ENCODE data around the gene MAT2A.

The MAT2A gene

DNA sequence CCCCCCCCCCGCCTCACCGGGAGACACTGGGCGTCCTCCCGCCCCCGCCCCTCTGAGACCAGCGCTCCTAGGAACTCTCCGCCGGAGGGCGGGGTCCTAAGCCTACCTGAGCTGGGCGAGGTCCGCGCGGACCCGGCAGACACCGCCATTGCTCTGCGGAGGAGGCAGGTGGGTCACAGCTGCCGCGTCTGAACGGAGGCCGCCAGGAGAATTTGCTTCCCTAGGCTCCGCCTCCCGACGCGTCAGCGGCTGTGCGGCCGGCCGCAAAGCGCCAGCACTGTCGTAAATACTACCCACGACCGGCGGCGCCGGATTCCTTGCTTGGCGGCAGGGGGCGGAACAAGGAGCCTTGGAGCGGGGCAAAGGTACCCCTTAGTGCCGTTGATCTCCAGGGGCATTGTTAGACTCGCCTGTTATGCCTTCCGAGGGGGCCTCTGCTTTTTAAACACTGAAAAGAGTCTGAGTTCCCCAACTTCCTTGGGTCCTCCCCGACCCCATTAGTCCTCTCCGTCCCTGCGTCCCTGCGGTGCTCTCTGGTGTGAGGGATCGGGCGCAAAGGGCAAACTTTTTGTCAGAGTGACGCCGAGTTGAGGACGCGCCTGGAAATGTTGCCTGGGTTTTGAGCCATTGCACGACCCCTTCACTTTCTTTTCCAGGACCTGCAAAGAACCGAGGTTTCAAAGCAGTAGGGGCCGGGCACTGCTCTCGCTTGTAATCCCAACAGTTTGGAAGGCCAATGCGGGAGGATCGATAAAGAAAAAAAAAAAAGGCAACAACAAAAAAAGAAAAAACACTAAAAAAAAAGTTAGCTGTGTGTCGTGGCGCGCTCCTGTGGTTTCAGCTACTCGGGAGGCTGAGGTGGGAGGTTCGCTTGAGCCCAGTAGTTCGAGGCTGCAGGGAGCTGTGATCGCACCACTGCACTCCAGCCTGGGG lies 22.6 kb downstream of the MAT2A start, which contains the start of gene GGCX:
Gene GGCX, minus strand, starts transcription at position 214 of the 933 bp plus-strand sequence. Its CDS starts 65 bp downstream, at position 149.
- Mint-ChIP-seq H3K36me3 (peaks cover 2% of the 10 kb centered on the region), H3K27ac (peak within 1 kb of the TSS; percentile 96), H3K27me3 (no peaks in the 10 kb centered on the region), H3K9me3 (no peaks in the 10 kb centered on the region), H3K4me1 (peaks cover 12% of the 10 kb centered on the region), H3K4me3 (peak within 1 kb of the TSS; percentile 98)
- ATAC-seq (ENCODE audit: low read depth) (peak; percentile 90), DNase-seq (ENCODE audit: low spot score in 2 of 2) (peak; percentile 81 to 83)

GRCh38 chr2:85564144-85564563 lies 25.2 kb downstream of the MAT2A start:
- ATAC-seq (ENCODE audit: low read depth) (peak; percentile 59), DNase-seq (ENCODE audit: low spot score in 2 of 2) (peak in 1 of 2 donors; percentile 27)
- peak overlapping the region; percentile 16 for H3K27ac Mint-ChIP-seq
- H3K4me1 Mint-ChIP-seq = peaks cover 10% of the 10 kb centered on the region
- H3K36me3 Mint-ChIP-seq = no peaks in the 10 kb centered on the region
- no peaks in the 10 kb centered on the region for H3K9me3 Mint-ChIP-seq
- H3K4me3 Mint-ChIP-seq = peak overlapping the region; percentile 5
- H3K27me3 Mint-ChIP-seq = no peaks in the 10 kb centered on the region

GRCh38 chr2:85566265-85566664 lies 27.3 kb downstream of the MAT2A start:
- Mint-ChIP-seq H3K4me1 (peaks cover 4% of the 10 kb centered on the region), H3K36me3 (no peaks in the 10 kb centered on the region), H3K27ac (no peak overlapping the region), H3K9me3 (no peaks in the 10 kb centered on the region), H3K4me3 (no peak overlapping the region), H3K27me3 (peaks cover 3% of the 10 kb centered on the region)
- no peak for DNase-seq (ENCODE audit: low spot score in 2 of 2)
- no peak for ATAC-seq (ENCODE audit: low read depth)

- ATAC-seq (ENCODE audit: low read depth) (no peak), DNase-seq (ENCODE audit: low spot score in 2 of 2) (no peak)
- H3K27ac Mint-ChIP-seq = no peak overlapping the region
- peaks cover 4% of the 10 kb centered on the region for H3K36me3 Mint-ChIP-seq
- H3K4me1 Mint-ChIP-seq = peaks cover 19% of the 10 kb centered on the region
- no peak overlapping the region for H3K4me3 Mint-ChIP-seq
- no peaks in the 10 kb centered on the region for H3K27me3 Mint-ChIP-seq
- H3K9me3 Mint-ChIP-seq = no peaks in the 10 kb centered on the region
Measured at GRCh38 chr2:85575739-85576138, 36.8 kb downstream of the MAT2A start.

DNA sequence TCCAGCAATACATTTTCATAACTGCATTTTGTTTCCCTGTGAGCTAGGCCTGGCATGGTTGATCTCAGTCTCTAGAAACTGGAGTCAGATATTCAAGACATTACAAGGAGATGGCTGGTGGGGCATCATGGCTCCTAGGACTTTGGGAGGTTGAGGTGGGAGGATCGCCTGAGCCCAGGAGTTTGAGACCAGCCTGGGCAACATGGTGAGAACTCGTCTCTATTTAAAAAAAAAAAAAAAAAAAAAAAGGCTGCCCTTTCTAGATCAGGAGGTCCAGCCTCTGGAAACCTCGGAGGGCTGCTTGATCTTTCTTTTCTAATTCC lies 38.1 kb downstream of the MAT2A start:
- Mint-ChIP-seq H3K9me3 (no peaks in the 10 kb centered on the region), H3K36me3 (peaks cover 11% of the 10 kb centered on the region), H3K4me3 (peak overlapping the region; percentile 96)

DNA sequence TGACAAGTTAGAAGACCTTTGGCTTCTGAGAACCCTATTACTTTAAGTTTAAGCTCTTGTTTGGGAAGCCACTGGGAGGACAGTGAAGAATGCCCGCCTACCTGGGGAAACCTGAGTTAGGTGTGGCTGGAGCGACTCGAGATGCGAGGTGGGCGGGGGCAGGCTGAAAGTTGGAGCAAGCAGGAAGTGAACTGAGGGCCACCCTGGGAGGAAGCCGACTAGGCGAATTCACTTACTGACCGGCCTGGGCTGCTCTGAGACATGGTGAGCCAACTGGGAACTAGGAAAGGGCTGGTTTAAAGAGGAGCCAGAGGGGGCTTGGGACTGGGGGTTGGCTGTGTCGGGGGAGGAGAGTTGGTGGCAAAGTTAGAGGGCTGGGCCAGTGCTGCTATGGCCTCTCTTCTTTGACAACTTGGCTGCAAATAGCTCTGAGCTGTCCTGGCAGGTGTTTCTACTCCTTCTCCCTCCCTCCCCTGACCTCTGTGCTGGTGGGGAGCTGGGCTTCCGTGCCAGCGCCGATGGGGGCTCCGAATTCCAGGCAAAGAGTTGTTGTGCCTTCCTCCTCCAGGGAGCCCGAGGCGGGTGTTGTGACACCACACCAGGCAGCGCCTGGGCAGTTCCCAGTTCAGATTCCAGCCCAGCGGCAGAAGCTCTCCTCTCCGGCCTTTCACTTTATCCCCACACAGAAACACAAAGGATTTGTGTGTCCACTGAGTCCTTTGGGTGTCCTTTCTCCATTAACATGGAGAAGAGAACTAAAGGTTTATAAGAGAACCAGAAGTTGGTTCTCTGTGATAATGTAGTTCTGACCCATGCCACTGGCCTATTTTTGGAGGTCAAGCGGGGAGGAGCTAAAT lies 38.6 kb downstream of the MAT2A start, which contains the start of gene VAMP8:
Gene VAMP8, plus strand, starts transcription at position 201 of the 857 bp plus-strand sequence. Its CDS starts 61 bp downstream, at position 262.
- peak within 1 kb of the TSS; percentile 93 for H3K27ac Mint-ChIP-seq
- peak; percentile 31 to 46 for DNase-seq (ENCODE audit: low spot score in 2 of 2)
- peaks cover 19% of the 10 kb centered on the region for H3K4me1 Mint-ChIP-seq
- no peaks in the 10 kb centered on the region for H3K9me3 Mint-ChIP-seq
- peak within 1 kb of the TSS; percentile 96 for H3K4me3 Mint-ChIP-seq
- H3K36me3 Mint-ChIP-seq = peaks cover 15% of the 10 kb centered on the region
- no peaks in the 10 kb centered on the region for H3K27me3 Mint-ChIP-seq
- ATAC-seq (ENCODE audit: low read depth) = peak; percentile 62

More for the DNA sequence above, 38.1 kb downstream of the MAT2A start:
- no peaks in the 10 kb centered on the region for H3K27me3 Mint-ChIP-seq
- H3K4me1 Mint-ChIP-seq = peaks cover 19% of the 10 kb centered on the region
- DNase-seq (ENCODE audit: low spot score in 2 of 2) = no peak
- ATAC-seq (ENCODE audit: low read depth) = no peak
- H3K27ac Mint-ChIP-seq = peak overlapping the region; percentile 93

GRCh38 chr2:85578243-85579180 lies 39.5 kb downstream of the MAT2A start:
- DNase-seq (ENCODE audit: low spot score in 2 of 2) = peak; percentile 39 to 50
- ATAC-seq (ENCODE audit: low read depth) = peak; percentile 91
- H3K36me3 Mint-ChIP-seq = peaks cover 17% of the 10 kb centered on the region
- H3K9me3 Mint-ChIP-seq = no peaks in the 10 kb centered on the region
- H3K27ac Mint-ChIP-seq = peak overlapping the region; percentile 93
- peaks cover 19% of the 10 kb centered on the region for H3K4me1 Mint-ChIP-seq
- peak overlapping the region; percentile 96 for H3K4me3 Mint-ChIP-seq
- H3K27me3 Mint-ChIP-seq = no peaks in the 10 kb centered on the region

- peaks cover 19% of the 10 kb centered on the region for H3K4me1 Mint-ChIP-seq
- ATAC-seq (ENCODE audit: low read depth) (no peak), DNase-seq (ENCODE audit: low spot score in 2 of 2) (no peak)
- no peak overlapping the region for H3K27ac Mint-ChIP-seq
- peaks cover 18% of the 10 kb centered on the region for H3K36me3 Mint-ChIP-seq
- no peaks in the 10 kb centered on the region for H3K27me3 Mint-ChIP-seq
- no peaks in the 10 kb centered on the region for H3K9me3 Mint-ChIP-seq
- peak overlapping the region; percentile 96 for H3K4me3 Mint-ChIP-seq
Measured at GRCh38 chr2:85579266-85579935, 40.4 kb downstream of the MAT2A start.

DNA sequence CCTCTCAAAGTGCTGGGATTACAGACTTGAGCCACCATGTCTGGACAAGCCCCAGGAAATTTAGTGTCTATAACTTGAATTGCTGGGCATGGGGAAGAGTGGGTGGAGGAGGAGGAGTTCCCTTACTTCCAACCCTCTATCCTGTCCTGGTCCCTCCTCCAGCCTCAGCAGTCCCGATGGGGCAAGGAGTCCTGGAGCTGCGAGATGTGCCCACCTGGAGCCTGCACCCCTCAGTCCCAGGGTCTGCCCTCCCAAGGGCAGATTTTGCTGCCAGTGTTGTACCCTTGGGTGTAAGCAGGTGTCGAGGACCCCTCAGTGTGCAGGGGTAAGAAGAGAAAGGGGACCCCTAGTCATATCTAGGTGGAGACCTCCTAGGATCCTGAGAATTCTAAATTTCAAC lies 41.2 kb downstream of the MAT2A start:
- H3K4me3 Mint-ChIP-seq = no peak overlapping the region
- H3K27ac Mint-ChIP-seq = no peak overlapping the region

DNA sequence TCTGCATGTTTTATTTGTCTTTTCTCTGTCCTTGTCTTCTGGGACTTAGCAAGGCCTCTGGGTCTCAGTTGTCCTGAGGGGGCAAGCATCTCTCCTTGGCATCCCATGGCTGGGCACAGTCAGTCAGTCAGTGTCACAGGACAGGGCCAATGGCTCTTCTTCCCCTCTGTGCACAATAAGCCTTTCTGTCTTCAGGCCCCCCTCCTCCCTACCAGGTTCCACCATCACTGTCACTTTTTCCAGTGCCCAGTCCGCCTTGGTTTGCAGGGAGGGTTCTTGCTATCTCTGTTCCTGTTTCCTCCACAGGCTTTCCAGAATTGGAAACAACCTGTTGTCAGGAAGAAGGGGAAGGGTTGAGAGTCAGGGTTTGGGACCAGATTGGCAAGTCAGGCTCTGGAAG lies 43.5 kb downstream of the MAT2A start:
- ATAC-seq (ENCODE audit: low read depth) (no peak), DNase-seq (ENCODE audit: low spot score in 2 of 2) (no peak)
- Mint-ChIP-seq H3K27ac (no peak overlapping the region), H3K27me3 (no peaks in the 10 kb centered on the region), H3K36me3 (peaks cover 18% of the 10 kb centered on the region), H3K4me1 (peaks cover 27% of the 10 kb centered on the region), H3K4me3 (no peak overlapping the region), H3K9me3 (no peaks in the 10 kb centered on the region)

More for the DNA sequence above, 41.2 kb downstream of the MAT2A start:
- ATAC-seq (ENCODE audit: low read depth) (no peak), DNase-seq (ENCODE audit: low spot score in 2 of 2) (no peak)
- no peaks in the 10 kb centered on the region for H3K27me3 Mint-ChIP-seq
- peaks cover 18% of the 10 kb centered on the region for H3K36me3 Mint-ChIP-seq
- no peaks in the 10 kb centered on the region for H3K9me3 Mint-ChIP-seq
- peaks cover 24% of the 10 kb centered on the region for H3K4me1 Mint-ChIP-seq

- Mint-ChIP-seq H3K36me3 (peaks cover 18% of the 10 kb centered on the region), H3K27ac (no peak overlapping the region), H3K4me1 (peaks cover 28% of the 10 kb centered on the region), H3K9me3 (no peaks in the 10 kb centered on the region), H3K27me3 (no peaks in the 10 kb centered on the region), H3K4me3 (peak overlapping the region; percentile 80)
- ATAC-seq (ENCODE audit: low read depth) (no peak), DNase-seq (ENCODE audit: low spot score in 2 of 2) (peak in 1 of 2 donors; percentile 25)
Measured at GRCh38 chr2:85583667-85584353, 44.8 kb downstream of the MAT2A start.

- Mint-ChIP-seq H3K9me3 (no peaks in the 10 kb centered on the region), H3K36me3 (peaks cover 18% of the 10 kb centered on the region), H3K27ac (no peak within 1 kb of the TSS), H3K4me1 (peaks cover 23% of the 10 kb centered on the region), H3K27me3 (no peaks in the 10 kb centered on the region), H3K4me3 (peak within 1 kb of the TSS; percentile 80)
- DNase-seq (ENCODE audit: low spot score in 2 of 2) = no peak
- peak; percentile 64 for ATAC-seq (ENCODE audit: low read depth)
Measured at GRCh38 chr2:85584354-85584856, 45.4 kb downstream of the MAT2A start, which contains the start of gene VAMP5. Gene VAMP5, plus strand, starts transcription at chr2:85584431. Its CDS starts 60 bp downstream, at chr2:85584491.
